Activated CD8-positive, alpha-beta T cell treated with anti-CD3 and anti-CD28 coated beads for 36 hours (primary cell): ENCODE data around the gene CDH3. TPM values are rescaled to one million over a fixed set of nuclear protein-coding genes. Genes with fewer than 3 reads are reported as not detected.

ENCODE experiments used
- ATAC-seq: fragments of 200-7000 bp; cut with Tn5 transposase; one replicate; pipeline ENCODE4 v1.10.0; 2021; ENCODE audit warnings: mild to moderate bottlenecking, moderate library complexity
- CTCF ChIA-PET: fragments of 350-600 bp; sonication (Branson Sonifier 250); formaldehyde crosslinking; loops from one replicate; lab custom pipeline; 2021; ENCODE audit warnings: antibody characterized with exemption; lab: Charles Lee
- POLR2A ChIA-PET: fragments of 350-600 bp; sonication (Branson Sonifier 250); formaldehyde crosslinking; loops from one replicate; lab custom pipeline; 2021; ENCODE audit warnings: antibody characterized with exemption; lab: Charles Lee
- DNase-seq: peaks from one replicate; pipeline ENCODE4 v3.0.0-alpha.2; 2020
- H3K27ac Mint-ChIP-seq: one replicate; pipeline ENCODE4 v1.8.0; 2021; ENCODE audit warnings: mild to moderate bottlenecking, mixed read lengths
- H3K27me3 Mint-ChIP-seq: one replicate; pipeline ENCODE4 v1.8.0; 2021; ENCODE audit warnings: mixed read lengths
- H3K36me3 Mint-ChIP-seq: one replicate; pipeline ENCODE4 v1.8.0; 2021; ENCODE audit warnings: low read depth, mixed read lengths
- H3K4me1 Mint-ChIP-seq: one replicate; pipeline ENCODE4 v1.8.0; 2021; ENCODE audit warnings: low read depth, mixed read lengths
- H3K4me3 Mint-ChIP-seq: one replicate; pipeline ENCODE4 v1.8.0; 2021; ENCODE audit warnings: mild to moderate bottlenecking, moderate library complexity, mixed read lengths
- H3K9me3 Mint-ChIP-seq: one replicate; pipeline ENCODE4 v1.8.0; 2021; ENCODE audit warnings: mixed read lengths
- CTCF ChIP-seq: fragments of 200-600 bp; IDR thresholded peaks from one replicate; pipeline ENCODE4 v1.8.0; 2022; ENCODE audit warnings: antibody characterized with exemption, mild to moderate bottlenecking
- intact Hi-C: fragments of 100-400 bp; cut with micrococcal nuclease; formaldehyde crosslinking; loops from one replicate; pipeline ENCODE4 v1.10.0; 2022
- total RNA-seq, 2 experiments: library from RNA; stranded (reverse); gene quantifications; one replicate each; pipeline ENCODE4 v1.2.3, GENCODE V29; 2021

CDH3 gene
- total RNA-seq, 2 experiments from 2014 or later = 0.65 to 2.1 TPM

- ChIA-PET CTCF (interaction anchor here (1.3 kb wide), 1 partner anchor 116 kb away, joined by 3 read pairs; no protein-coding TSS in a partner anchor), POLR2A (no interaction called here)
- intact Hi-C loops = no loop called here
- Mint-ChIP-seq H3K4me3 (no peak overlapping the region), H3K27me3 (peaks cover 61% of the 10 kb centered on the region), H3K9me3 (no peaks in the 10 kb centered on the region), H3K36me3 (no peaks in the 10 kb centered on the region), H3K27ac (no peak overlapping the region), H3K4me1 (peaks cover 14% of the 10 kb centered on the region)
- ATAC-seq = no peak
- DNase-seq = no peak
- TF ChIP-seq CTCF = no peak
These were observed 631 bp downstream of the CDH3 start for GRCh38 chr16:68645494-68646388.

GRCh38 chr16:68646953-68647659 lies 2.0 kb downstream of the CDH3 start:
- intact Hi-C loops = no loop called here
- TF ChIP-seq CTCF = no peak
- peaks cover 57% of the 10 kb centered on the region for H3K27me3 Mint-ChIP-seq
- ChIA-PET POLR2A (no interaction called here), CTCF (interaction anchor here (0.6 to 1.3 kb wide), 2 partner anchors 117 to 692 kb away, joined by 3 read pairs; partner anchors contain the start of genes COG8 and NIP7)
- no peak overlapping the region for H3K27ac Mint-ChIP-seq
- H3K4me3 Mint-ChIP-seq = no peak overlapping the region
- H3K36me3 Mint-ChIP-seq = no peaks in the 10 kb centered on the region
- ATAC-seq (peak; percentile 37), DNase-seq (peak; percentile 44)
- no peaks in the 10 kb centered on the region for H3K9me3 Mint-ChIP-seq
- peaks cover 14% of the 10 kb centered on the region for H3K4me1 Mint-ChIP-seq

GRCh38 chr16:68651136-68651535 lies 6.0 kb downstream of the CDH3 start:
- ATAC-seq = no peak

GRCh38 chr16:68652659-68653058 lies 7.5 kb downstream of the CDH3 start:
- ATAC-seq (no peak), DNase-seq (no peak)
- ChIA-PET CTCF (no interaction called here), POLR2A (interaction anchor here (0.5 kb wide), 1 partner anchor 225 kb away, joined by 3 read pairs; no protein-coding TSS in a partner anchor)
- TF ChIP-seq CTCF = no peak
- H3K9me3 Mint-ChIP-seq = no peaks in the 10 kb centered on the region
- H3K27me3 Mint-ChIP-seq = peaks cover 17% of the 10 kb centered on the region
- no peaks in the 10 kb centered on the region for H3K36me3 Mint-ChIP-seq
- no peaks in the 10 kb centered on the region for H3K4me1 Mint-ChIP-seq
- no peak overlapping the region for H3K27ac Mint-ChIP-seq
- intact Hi-C loops = no loop called here
- H3K4me3 Mint-ChIP-seq = no peak overlapping the region

More at GRCh38 chr16:68651136-68651535, 6.0 kb downstream of the CDH3 start:
- DNase-seq = no peak
- TF ChIP-seq CTCF = no peak
- Mint-ChIP-seq H3K4me3 (no peak overlapping the region), H3K27me3 (peaks cover 31% of the 10 kb centered on the region), H3K9me3 (no peaks in the 10 kb centered on the region), H3K4me1 (peaks cover 3% of the 10 kb centered on the region), H3K36me3 (no peaks in the 10 kb centered on the region), H3K27ac (no peak overlapping the region)
- ChIA-PET POLR2A (interaction anchor here (0.6 kb wide), 1 partner anchor 9 kb away, joined by 3 read pairs; no protein-coding TSS in a partner anchor), CTCF (interaction anchor here (1.2 kb wide), 1 partner anchor 196 kb away, joined by 3 read pairs; no protein-coding TSS in a partner anchor)
- intact Hi-C loops = no loop called here
